ENCODE measurements around the gene NINL.

DNA sequence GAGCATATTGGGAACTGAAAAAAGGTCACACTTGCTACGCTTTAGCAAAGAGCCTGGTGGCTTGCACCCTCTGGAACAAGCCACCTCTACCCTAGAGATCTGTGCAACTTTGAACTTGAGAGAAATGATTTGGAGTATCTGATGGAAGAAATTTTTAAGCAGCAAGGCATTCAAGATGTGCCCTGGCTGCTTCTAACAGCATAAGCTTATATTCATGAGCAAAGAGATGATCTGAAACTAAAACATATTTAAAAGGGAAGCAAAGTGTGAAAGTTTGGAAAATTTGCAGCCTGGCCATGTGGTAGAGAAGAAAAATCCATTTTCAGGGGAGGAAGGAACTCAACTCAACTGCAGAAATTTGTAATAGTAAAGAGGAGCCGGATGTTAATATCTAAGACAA lies 71.1 kb downstream of the NINL start:
- TF ChIP-seq, protein P1, sequence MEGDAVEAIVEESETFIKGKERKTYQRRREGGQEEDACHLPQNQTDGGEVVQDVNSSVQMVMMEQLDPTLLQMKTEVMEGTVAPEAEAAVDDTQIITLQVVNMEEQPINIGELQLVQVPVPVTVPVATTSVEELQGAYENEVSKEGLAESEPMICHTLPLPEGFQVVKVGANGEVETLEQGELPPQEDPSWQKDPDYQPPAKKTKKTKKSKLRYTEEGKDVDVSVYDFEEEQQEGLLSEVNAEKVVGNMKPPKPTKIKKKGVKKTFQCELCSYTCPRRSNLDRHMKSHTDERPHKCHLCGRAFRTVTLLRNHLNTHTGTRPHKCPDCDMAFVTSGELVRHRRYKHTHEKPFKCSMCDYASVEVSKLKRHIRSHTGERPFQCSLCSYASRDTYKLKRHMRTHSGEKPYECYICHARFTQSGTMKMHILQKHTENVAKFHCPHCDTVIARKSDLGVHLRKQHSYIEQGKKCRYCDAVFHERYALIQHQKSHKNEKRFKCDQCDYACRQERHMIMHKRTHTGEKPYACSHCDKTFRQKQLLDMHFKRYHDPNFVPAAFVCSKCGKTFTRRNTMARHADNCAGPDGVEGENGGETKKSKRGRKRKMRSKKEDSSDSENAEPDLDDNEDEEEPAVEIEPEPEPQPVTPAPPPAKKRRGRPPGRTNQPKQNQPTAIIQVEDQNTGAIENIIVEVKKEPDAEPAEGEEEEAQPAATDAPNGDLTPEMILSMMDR (IDR thresholded peaks at IDR 0.05; ENCODE audit: poor library complexity), result no peak
- no peak for TF ChIP-seq EZH2 (IDR thresholded peaks at IDR 0.05; ENCODE audit: borderline replicate concordance)
